GM12878 (cell line): ENCODE data around the gene RAB22A. TPM values are rescaled to one million over a fixed set of nuclear protein-coding genes. Genes with fewer than 3 reads are reported as not detected.

ENCODE experiments used
- ATF7 ChIP-seq: fragments of 450-650 bp; IDR thresholded peaks from 2 replicates; pipeline ENCODE4 v1.6.1; 2016; ENCODE audit warnings: low read depth, mild to moderate bottlenecking
- CHD2 ChIP-seq: IDR thresholded peaks from 2 replicates; pipeline ENCODE4 v1.6.1; 2011; ENCODE audit warnings: low read depth, low read length, improper control_type of control experiment, borderline replicate concordance
- EGR1 ChIP-seq, 2 experiments: IDR thresholded peaks; 1 replicate in 1 of 2; 2 replicates in 1 of 2; pipeline ENCODE4 v1.6.1; 2011 to 2012; ENCODE audit warnings: low read depth in 2 of 2, low read length in 2 of 2, borderline replicate concordance in 1 of 2, mild to moderate bottlenecking in 1 of 2, moderate library complexity in 1 of 2
- ELK1 ChIP-seq: IDR thresholded peaks from 2 replicates; pipeline ENCODE4 v1.6.1; 2012; ENCODE audit warnings: low read depth, low read length, improper control_type of control experiment
- FOS ChIP-seq: IDR thresholded peaks from 3 replicates; pipeline ENCODE4 v1.6.1; 2011; ENCODE audit warnings: borderline replicate concordance; ENCODE audit not compliant: insufficient read length; ENCODE audit errors: extremely low read depth
- IRF3 ChIP-seq: fragments of 450-650 bp; IDR thresholded peaks from 2 replicates; pipeline ENCODE4 v1.6.1; 2014; ENCODE audit warnings: mild to moderate bottlenecking
- JUND ChIP-seq: IDR thresholded peaks from 2 replicates; pipeline ENCODE4 v1.6.1; 2012; ENCODE audit warnings: low read depth, mild to moderate bottlenecking, low read length, improper control_type of control experiment, moderate library complexity
- KAT2A ChIP-seq: conservative IDR thresholded peaks from 2 replicates; pipeline ENCODE4 v1.6.1; 2011; ENCODE audit warnings: low read depth, low read length; ENCODE audit not compliant: control insufficient read depth
- KLF5 ChIP-seq: fragments of 450-650 bp; IDR thresholded peaks from 2 replicates; pipeline ENCODE4 v1.6.1; 2014; ENCODE audit warnings: mild to moderate bottlenecking; ENCODE audit not compliant: partially characterized antibody
- MAX ChIP-seq: IDR thresholded peaks from 2 replicates; pipeline ENCODE4 v1.6.1; 2012; ENCODE audit warnings: low read depth, low read length, improper control_type of control experiment
- MYB ChIP-seq: fragments of 150-350 bp; IDR thresholded peaks from 2 replicates; pipeline ENCODE4 v1.6.1; 2014; ENCODE audit warnings: mild to moderate bottlenecking, low read depth, low read length, borderline replicate concordance
- NBN ChIP-seq: fragments of 450-650 bp; IDR thresholded peaks from 2 replicates; pipeline ENCODE4 v1.6.1; 2016
- NR2C2 ChIP-seq: IDR thresholded peaks from 2 replicates; pipeline ENCODE4 v1.6.1; 2011; ENCODE audit warnings: borderline replicate concordance, low read depth; ENCODE audit not compliant: control insufficient read depth, insufficient read length
- PAX8 ChIP-seq: fragments of 450-650 bp; IDR thresholded peaks from 2 replicates; pipeline ENCODE4 v1.6.1; 2017; ENCODE audit warnings: mild to moderate bottlenecking, moderate library complexity
- PML ChIP-seq: IDR thresholded peaks from 2 replicates; pipeline ENCODE4 v1.6.1; 2012; ENCODE audit warnings: low read length, inconsistent platforms
- POLR2A ChIP-seq: IDR thresholded peaks from 2 replicates; pipeline ENCODE4 v1.6.1; 2011; ENCODE audit warnings: low read depth, mild to moderate bottlenecking, low read length
- SP1 ChIP-seq: IDR thresholded peaks from one replicate; pipeline ENCODE4 v1.6.1; 2011; ENCODE audit warnings: low read depth, low read length
- ZNF384 ChIP-seq: IDR thresholded peaks from 2 replicates; pipeline ENCODE4 v1.6.1; 2012; ENCODE audit warnings: low read depth, mild to moderate bottlenecking, low read length, improper control_type of control experiment, borderline replicate concordance
- ZNF592 ChIP-seq: fragments of 450-650 bp; IDR thresholded peaks from 2 replicates; pipeline ENCODE4 v1.6.1; 2017; ENCODE audit warnings: mild to moderate bottlenecking, moderate library complexity
- ZNF687 ChIP-seq: fragments of 450-650 bp; IDR thresholded peaks from 2 replicates; pipeline ENCODE4 v1.6.1; 2017; ENCODE audit warnings: mild to moderate bottlenecking, moderate library complexity
- polyA plus RNA-seq, 11 experiments: library from polyadenylated mRNA; depleted of rRNA in 4 of 11; unstranded in 6 of 11; stranded (reverse) in 5 of 11; fragments of >200 nt; fragmentation: Nextera tagmentation in 4 of 11; fragmentation: Illumina TruSeq in 1 of 11; extraction: Ambion mirVana in 4 of 11; extraction: Trizol in 1 of 11; gene quantifications; 1 replicate in 1 of 11; 2 replicates in 10 of 11; pipeline versions ENCODE4 v1.2.1 to v1.2.3, GENCODE V29; 2011 to 2016; ENCODE audit warnings: inconsistent platforms in 2 of 11, missing spikeins in 2 of 11, low read depth in 1 of 11
- total RNA-seq, 4 experiments: library from RNA; depleted of rRNA in 3 of 4; stranded (reverse); fragments of >200 nt in 3 of 4; fragmentation: Illumina TruSeq in 1 of 4; extraction: Trizol in 1 of 4; gene quantifications; 2 replicates each; pipeline versions ENCODE4 v1.2.1 to v1.2.3, GENCODE V29; 2013 to 2021

Gene RAB22A
- total and polyA plus RNA-seq, 10 of the 15 experiments (the other 5 are each of a cell fraction or from before 2014, with no cell fraction given), result 2.7 to 12.0 (median 10.0) TPM

- TF ChIP-seq SP1, result no peak
- TF ChIP-seq POLR2A, result peak; percentile 96
- no peak for TF ChIP-seq FOS
- no peak for TF ChIP-seq CHD2
- no peak for TF ChIP-seq JUND
- TF ChIP-seq ZNF384, result no peak
- TF ChIP-seq NBN, result no peak
- peak; percentile 50; the same call in 1 of the 2 replicates for TF ChIP-seq MAX
- peak; percentile 42 for TF ChIP-seq KLF5
- 0 out of 2 replicates have a peak, but pooled peaks have one; percentile 31 for TF ChIP-seq ZNF592
- 0 out of 2 replicates have a peak, but pooled peaks have one; percentile 36 for TF ChIP-seq IRF3
- TF ChIP-seq ATF7, result no peak
- no peak for TF ChIP-seq KAT2A
- TF ChIP-seq ELK1, result no peak
- no peak for TF ChIP-seq PML
- peak in 1 of 2 experiments; percentile 57; a peak in 1 of 3 replicates for TF ChIP-seq EGR1 (IDR thresholded peaks at IDR 0.05; ENCODE audit: borderline replicate concordance in 1 of 2, low read depth in 2 of 2, low read length in 2 of 2)
- no peak for TF ChIP-seq PAX8
- TF ChIP-seq ZNF687, result peak; percentile 72
- TF ChIP-seq MYB, result no peak
- TF ChIP-seq NR2C2, result no peak
These were observed at the start of gene RAB22A (continued) for GRCh38 chr20:58309591-58310290.
